Measurements from ENCODE around the gene UGT1A10. TPM values are rescaled to one million over a fixed set of nuclear protein-coding genes. Genes with fewer than 3 reads are reported as not detected.

Gene UGT1A10
- total RNA-seq, 1 experiment from 2014 or later = not detected

DNA sequence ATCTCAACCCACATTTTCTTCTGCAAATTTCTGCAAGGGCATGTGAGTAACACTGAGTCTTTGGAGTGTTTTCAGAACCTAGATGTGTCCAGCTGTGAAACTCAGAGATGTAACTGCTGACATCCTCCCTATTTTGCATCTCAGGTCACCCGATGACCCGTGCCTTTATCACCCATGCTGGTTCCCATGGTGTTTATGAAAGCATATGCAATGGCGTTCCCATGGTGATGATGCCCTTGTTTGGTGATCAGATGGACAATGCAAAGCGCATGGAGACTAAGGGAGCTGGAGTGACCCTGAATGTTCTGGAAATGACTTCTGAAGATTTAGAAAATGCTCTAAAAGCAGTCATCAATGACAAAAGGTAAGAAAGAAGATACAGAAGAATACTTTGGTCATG is 131.8 kb downstream of the UGT1A10 start:
- Histone ChIP-seq H3K9me3 (ENCODE audit: low read depth, low read length, poor library complexity, severe bottlenecking) (no peaks in the 10 kb centered on the region), H3K27ac (ENCODE audit: low read depth, low read length, poor library complexity, severe bottlenecking) (no peak overlapping the region), H3K36me3 (ENCODE audit: insufficient read depth, low read length, poor library complexity, severe bottlenecking) (no peaks in the 10 kb centered on the region), H3K27me3 (replicated peaks; ENCODE audit: insufficient read depth, low read depth, low read length, poor library complexity) (no peaks in the 10 kb centered on the region), H3K4me3 (ENCODE audit: low read depth, low read length, poor library complexity, severe bottlenecking) (no peak overlapping the region), H3K4me1 (ENCODE audit: insufficient read depth, low read length, poor library complexity, severe bottlenecking) (no peaks in the 10 kb centered on the region)
- TF ChIP-seq, protein P1, sequence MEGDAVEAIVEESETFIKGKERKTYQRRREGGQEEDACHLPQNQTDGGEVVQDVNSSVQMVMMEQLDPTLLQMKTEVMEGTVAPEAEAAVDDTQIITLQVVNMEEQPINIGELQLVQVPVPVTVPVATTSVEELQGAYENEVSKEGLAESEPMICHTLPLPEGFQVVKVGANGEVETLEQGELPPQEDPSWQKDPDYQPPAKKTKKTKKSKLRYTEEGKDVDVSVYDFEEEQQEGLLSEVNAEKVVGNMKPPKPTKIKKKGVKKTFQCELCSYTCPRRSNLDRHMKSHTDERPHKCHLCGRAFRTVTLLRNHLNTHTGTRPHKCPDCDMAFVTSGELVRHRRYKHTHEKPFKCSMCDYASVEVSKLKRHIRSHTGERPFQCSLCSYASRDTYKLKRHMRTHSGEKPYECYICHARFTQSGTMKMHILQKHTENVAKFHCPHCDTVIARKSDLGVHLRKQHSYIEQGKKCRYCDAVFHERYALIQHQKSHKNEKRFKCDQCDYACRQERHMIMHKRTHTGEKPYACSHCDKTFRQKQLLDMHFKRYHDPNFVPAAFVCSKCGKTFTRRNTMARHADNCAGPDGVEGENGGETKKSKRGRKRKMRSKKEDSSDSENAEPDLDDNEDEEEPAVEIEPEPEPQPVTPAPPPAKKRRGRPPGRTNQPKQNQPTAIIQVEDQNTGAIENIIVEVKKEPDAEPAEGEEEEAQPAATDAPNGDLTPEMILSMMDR (conservative IDR thresholded peaks at IDR 0.05; ENCODE audit: low read depth, low read length) = no peak
- no peak for TF ChIP-seq EZH2 (IDR thresholded peaks at IDR 0.05; ENCODE audit: borderline replicate concordance, low read depth, low read length, poor library complexity, severe bottlenecking)
- intact Hi-C loops (cut with micrococcal nuclease; ENCODE audit: unreplicated experiment) = no loop called here
- CTCF ChIA-PET = no interaction called here
- POLR2A ChIA-PET (ENCODE audit: low non-redundant PET) = no interaction called here
- no TSS peak for BruUV-seq (replicated peaks)
- no peak for DNase-seq (ENCODE audit: low spot score)

DNA sequence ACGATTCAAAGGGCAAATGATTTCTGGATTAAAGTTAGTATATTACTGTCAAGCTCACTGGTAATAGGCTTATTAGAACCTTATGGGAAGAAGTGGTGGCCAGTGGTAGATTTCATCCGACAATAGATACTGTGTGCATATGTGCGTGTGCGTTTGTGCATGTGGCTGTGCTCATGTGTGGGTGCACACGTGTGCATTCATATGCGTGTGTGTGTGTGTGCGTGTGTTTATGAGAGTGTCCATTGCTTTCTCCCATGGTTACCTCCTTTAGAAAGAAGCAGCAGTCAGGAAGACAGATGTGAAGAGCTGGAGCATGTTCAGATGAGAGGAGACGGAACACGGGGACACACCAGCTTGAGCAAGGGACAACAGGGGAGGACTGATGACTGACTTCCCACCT is 133.0 kb downstream of the UGT1A10 start:
- H3K4me1 ChIP-seq (ENCODE audit: insufficient read depth, low read length, poor library complexity, severe bottlenecking) = no peaks in the 10 kb centered on the region
- H3K27ac ChIP-seq (ENCODE audit: low read depth, low read length, poor library complexity, severe bottlenecking) = no peak overlapping the region
- H3K4me3 ChIP-seq (ENCODE audit: low read depth, low read length, poor library complexity, severe bottlenecking) = no peak overlapping the region
- intact Hi-C loops (cut with micrococcal nuclease; ENCODE audit: unreplicated experiment) = no loop called here
- H3K27me3 ChIP-seq (replicated peaks; ENCODE audit: insufficient read depth, low read depth, low read length, poor library complexity) = no peaks in the 10 kb centered on the region
- DNase-seq (ENCODE audit: low spot score) = no peak
- no peaks in the 10 kb centered on the region for H3K9me3 ChIP-seq (ENCODE audit: low read depth, low read length, poor library complexity, severe bottlenecking)
- TF ChIP-seq, protein P1 (conservative IDR thresholded peaks at IDR 0.05; ENCODE audit: low read depth, low read length) = no peak
- no peak for TF ChIP-seq EZH2 (IDR thresholded peaks at IDR 0.05; ENCODE audit: borderline replicate concordance, low read depth, low read length, poor library complexity, severe bottlenecking)
- ChIA-PET POLR2A (ENCODE audit: low non-redundant PET) (no interaction called here), CTCF (no interaction called here)
- no TSS peak for BruUV-seq (replicated peaks)
- no peaks in the 10 kb centered on the region for H3K36me3 ChIP-seq (ENCODE audit: insufficient read depth, low read length, poor library complexity, severe bottlenecking)

DNA sequence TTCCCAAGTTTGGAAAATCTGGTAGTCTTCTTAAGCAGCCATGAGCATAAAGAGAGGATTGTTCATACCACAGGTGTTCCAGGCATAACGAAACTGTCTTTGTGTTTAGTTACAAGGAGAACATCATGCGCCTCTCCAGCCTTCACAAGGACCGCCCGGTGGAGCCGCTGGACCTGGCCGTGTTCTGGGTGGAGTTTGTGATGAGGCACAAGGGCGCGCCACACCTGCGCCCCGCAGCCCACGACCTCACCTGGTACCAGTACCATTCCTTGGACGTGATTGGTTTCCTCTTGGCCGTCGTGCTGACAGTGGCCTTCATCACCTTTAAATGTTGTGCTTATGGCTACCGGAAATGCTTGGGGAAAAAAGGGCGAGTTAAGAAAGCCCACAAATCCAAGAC is 135.9 kb downstream of the UGT1A10 start:
- Histone ChIP-seq H3K4me3 (ENCODE audit: low read depth, low read length, poor library complexity, severe bottlenecking) (no peak overlapping the region), H3K27me3 (replicated peaks; ENCODE audit: insufficient read depth, low read depth, low read length, poor library complexity) (no peaks in the 10 kb centered on the region), H3K4me1 (ENCODE audit: insufficient read depth, low read length, poor library complexity, severe bottlenecking) (no peaks in the 10 kb centered on the region), H3K9me3 (ENCODE audit: low read depth, low read length, poor library complexity, severe bottlenecking) (no peaks in the 10 kb centered on the region), H3K27ac (ENCODE audit: low read depth, low read length, poor library complexity, severe bottlenecking) (no peak overlapping the region), H3K36me3 (ENCODE audit: insufficient read depth, low read length, poor library complexity, severe bottlenecking) (no peaks in the 10 kb centered on the region)
- TF ChIP-seq, protein P1 (conservative IDR thresholded peaks at IDR 0.05; ENCODE audit: low read depth, low read length) = no peak
- TF ChIP-seq EZH2 (IDR thresholded peaks at IDR 0.05; ENCODE audit: borderline replicate concordance, low read depth, low read length, poor library complexity, severe bottlenecking) = no peak
- POLR2A ChIA-PET (ENCODE audit: low non-redundant PET) = no interaction called here
- DNase-seq (ENCODE audit: low spot score) = no peak
- no TSS peak for BruUV-seq (replicated peaks)
- CTCF ChIA-PET = no interaction called here
- intact Hi-C loops (cut with micrococcal nuclease; ENCODE audit: unreplicated experiment) = no loop called here
